ENCODE data around the gene RNU7-1.

Gene RNU7-1

GRCh38 chr12:6952121-6952862, 8.7 kb downstream of the RNU7-1 start:
- in situ Hi-C loops (cut with MboI; ENCODE audit: low sequenced_read_pairs): no loop called here

GRCh38 chr12:6952863-6953441, 9.3 kb downstream of the RNU7-1 start:
- in situ Hi-C loops (cut with MboI; ENCODE audit: low sequenced_read_pairs): no loop called here

DNA sequence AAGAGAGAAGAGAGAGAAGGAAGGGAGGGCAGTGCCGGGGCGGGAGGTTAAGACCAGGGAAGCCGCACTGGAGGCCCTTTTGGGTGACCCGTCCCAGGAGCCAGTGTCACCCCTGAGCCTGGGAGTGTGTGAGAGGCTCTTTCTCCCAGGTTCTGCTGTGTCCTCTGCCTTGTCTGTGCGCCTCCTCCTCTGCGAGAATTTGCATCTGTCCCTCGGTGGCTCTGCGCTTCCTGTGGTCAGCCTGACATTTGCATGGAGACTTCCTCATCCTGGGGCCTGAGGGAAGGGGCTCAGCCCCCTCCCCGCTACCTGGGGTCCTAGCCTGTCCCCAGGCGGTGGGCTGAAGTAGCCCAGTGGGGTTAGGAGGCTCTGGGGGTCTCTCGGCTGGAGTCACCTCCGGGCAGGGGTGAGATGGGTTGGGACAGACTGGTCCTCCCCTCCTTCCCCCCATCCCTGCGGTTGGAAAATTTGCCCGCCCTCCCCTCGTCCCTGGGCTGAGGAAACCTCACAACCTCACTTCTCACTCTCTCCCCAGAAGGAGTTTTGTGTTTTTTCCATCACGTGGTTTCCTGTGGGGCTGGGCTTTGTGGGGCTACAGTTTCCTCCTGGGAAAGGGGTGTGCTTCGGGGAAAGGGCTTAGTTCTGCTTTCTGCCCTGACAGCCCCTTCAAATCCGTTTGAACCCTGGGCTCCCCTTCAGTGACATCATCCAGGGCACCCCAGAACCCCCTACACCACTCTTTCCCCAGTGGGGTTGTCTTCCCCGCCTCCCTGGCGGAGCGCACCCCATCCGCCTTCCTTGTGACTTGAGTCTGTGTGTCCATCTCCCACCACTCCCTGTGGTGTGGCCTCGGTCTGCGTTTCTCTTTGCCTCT, 10.1 kb downstream of the RNU7-1 start:
- in situ Hi-C loops (cut with MboI; ENCODE audit: low sequenced_read_pairs): no loop called here

GRCh38 chr12:6954316-6955107, 10.9 kb downstream of the RNU7-1 start:
- in situ Hi-C loops (cut with MboI; ENCODE audit: low sequenced_read_pairs): no loop called here

- in situ Hi-C loops (cut with MboI; ENCODE audit: low sequenced_read_pairs): no loop called here
Measured at GRCh38 chr12:6955108-6956020, 11.7 kb downstream of the RNU7-1 start.

GRCh38 chr12:6956021-6956727, 12.6 kb downstream of the RNU7-1 start:
- in situ Hi-C loops (cut with MboI; ENCODE audit: low sequenced_read_pairs): no loop called here

- in situ Hi-C loops (cut with MboI; ENCODE audit: low sequenced_read_pairs): no loop called here
Measured at GRCh38 chr12:6957151-6957701, 13.6 kb downstream of the RNU7-1 start.

DNA sequence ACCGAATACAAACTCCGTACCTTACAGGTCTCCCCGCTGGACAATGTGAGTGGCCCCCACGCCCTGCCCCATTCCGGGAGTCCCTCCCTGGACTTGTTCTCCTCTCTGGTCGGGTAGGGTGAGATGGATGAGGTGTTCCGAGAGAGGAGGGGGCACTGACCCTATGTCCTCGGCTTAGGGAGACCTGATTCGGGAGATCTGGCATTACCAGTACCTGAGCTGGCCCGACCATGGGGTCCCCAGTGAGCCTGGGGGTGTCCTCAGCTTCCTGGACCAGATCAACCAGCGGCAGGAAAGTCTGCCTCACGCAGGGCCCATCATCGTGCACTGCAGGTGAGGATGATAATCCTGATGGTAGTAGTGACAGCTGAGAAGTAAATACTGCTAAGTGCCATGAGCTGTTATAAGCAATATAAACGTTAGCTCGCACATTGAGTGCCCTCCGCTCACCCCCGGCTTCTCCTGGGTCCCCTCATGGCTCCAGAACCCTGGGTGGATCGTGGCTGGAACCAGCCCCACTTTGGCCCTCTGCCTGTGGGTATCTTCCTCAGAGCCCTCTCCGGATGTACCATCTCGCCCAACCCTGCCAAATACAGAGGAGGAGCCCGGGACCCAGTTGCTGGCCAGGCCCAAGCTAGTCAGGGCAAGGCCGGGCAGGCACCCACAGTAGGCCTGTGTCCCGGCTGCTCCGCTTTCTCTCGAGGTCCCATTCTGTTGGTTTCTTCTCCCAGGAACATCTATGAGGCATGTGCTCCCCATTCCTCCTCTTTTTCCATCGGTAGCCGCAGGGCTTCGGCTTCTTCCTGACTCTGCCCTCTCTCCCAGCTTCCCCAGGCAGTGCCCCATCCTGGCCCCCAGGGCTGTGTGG, 14.4 kb downstream of the RNU7-1 start:
- in situ Hi-C loops (cut with MboI; ENCODE audit: low sequenced_read_pairs): no loop called here

DNA sequence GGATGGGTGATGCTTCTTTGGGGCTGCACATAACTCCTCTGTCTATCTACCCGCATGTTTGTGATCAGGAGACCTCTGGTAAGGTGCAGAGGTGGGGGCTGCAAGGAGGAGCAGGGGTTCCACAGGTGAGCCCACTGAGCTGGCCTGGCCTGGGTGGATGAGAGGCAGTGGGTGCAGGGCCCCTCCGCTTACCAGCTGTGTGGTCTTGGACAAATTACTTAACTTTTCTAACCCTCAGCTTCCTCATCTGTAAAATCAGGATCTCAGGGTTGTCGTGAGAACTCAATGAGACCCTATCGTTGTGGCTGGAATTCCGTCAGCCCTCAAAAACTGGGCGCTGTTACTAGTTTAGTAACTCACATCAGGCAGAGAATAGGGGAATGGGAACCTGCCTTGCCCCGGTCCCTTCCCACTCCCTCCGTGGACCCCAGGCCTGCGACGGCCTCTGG, 15.0 kb downstream of the RNU7-1 start:
- in situ Hi-C loops (cut with MboI; ENCODE audit: low sequenced_read_pairs): no loop called here

GRCh38 chr12:6959058-6959804, 15.6 kb downstream of the RNU7-1 start:
- in situ Hi-C loops (cut with MboI; ENCODE audit: low sequenced_read_pairs): no loop called here

DNA sequence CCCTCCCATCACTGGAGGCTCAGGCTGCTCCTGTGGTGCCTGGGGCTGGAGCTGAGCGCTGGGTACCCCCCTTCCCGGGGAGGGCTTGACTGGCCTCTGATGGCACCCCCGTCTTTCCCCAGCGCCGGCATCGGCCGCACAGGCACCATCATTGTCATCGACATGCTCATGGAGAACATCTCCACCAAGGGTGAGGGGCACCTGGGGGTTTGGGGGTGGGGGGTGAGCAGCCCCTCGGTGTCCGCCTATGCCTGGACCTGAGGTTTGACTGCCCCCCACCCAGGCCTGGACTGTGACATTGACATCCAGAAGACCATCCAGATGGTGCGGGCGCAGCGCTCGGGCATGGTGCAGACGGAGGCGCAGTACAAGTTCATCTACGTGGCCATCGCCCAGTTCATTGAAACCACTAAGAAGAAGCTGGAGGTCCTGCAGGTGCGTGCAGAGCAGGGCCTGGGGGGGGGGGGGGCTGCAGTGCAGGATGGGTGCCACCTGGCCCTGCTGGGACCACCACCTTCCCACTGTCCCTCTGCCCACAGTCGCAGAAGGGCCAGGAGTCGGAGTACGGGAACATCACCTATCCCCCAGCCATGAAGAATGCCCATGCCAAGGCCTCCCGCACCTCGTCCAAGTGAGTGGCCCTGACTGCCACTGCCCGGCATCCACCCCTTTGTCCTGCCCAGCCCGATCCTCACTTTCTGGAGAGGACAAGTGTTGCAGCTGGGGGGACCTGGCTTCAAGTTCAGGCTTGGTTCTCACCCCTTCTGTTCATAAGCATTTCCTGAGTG, 16.4 kb downstream of the RNU7-1 start:
- in situ Hi-C loops (cut with MboI; ENCODE audit: low sequenced_read_pairs): no loop called here

DNA sequence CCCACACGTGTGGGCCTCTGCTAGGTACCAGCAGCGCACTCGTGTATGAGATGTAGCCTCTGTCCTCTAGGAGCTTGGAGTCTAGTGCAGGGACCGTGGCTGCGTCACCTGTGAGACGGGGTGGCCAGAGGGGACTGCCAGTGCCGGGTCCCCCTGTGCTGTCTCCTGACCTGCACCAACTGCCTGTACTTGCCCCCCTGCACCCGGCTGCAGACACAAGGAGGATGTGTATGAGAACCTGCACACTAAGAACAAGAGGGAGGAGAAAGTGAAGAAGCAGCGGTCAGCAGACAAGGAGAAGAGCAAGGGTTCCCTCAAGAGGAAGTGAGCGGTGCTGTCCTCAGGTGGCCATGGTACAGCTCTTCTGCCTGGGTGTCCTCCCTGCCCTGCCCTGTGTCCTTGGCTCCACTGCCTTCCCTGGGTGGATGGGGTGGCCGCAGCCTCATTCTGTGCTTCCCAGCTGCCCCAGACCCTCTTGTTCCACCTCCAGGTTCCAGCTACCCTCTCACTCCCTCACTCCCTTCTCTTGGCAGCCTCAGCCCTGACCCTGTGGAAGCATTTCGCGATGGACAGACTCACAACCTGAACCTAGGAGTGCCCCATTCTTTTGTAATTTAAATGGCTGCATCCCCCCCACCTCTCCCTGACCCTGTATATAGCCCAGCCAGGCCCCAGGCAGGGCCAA, 17.1 kb downstream of the RNU7-1 start:
- in situ Hi-C loops (cut with MboI; ENCODE audit: low sequenced_read_pairs): no loop called here

DNA sequence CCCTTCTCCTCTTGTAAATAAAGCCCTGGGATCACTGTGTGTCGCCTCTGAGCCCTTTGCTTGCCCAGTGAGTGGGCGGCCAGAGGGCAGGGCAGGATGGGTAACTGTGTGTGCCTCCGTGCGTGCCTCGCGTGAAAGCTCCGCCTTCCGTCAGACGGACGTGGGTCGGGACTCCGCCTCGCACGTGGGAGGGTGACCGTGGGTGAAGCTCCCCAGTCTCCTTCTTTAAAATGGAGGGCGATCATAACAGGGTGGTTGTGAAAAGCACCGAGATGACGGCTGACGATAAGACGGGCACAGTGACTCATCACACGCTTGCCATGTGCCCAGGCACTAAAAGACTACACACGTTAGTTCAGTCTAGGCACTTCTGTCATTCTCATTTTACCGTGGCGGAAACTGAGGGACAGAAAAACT, 17.7 kb downstream of the RNU7-1 start:
- in situ Hi-C loops (cut with MboI; ENCODE audit: low sequenced_read_pairs): no loop called here

DNA sequence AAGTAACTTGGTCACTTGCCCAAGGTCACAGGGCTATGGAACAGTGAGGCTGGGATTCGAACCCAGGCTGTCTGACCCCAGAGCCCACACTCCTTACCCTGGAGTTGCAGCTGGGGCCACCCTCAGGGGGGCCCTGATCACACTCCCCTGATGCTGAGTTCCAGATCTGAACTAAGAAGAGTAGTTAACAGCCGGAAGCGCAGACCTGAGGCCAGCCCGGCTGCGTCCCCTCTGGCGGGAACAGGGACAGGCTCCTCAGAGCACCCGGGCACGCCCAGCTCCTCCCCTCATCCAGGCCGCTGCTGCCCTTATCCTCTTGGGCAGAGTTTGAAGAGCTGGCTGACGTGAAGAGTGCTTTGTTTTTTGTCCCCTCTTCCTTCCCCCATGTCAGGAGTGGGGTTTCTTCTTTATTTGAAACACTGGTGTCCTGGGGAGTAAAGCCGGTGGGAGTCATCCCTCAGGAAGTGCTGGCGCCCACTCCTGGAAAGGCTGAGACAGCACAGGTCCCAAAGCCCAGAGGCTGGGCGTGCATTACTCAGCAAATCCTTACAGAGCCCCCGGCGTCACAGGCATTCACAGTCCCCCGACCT, 18.2 kb downstream of the RNU7-1 start:
- in situ Hi-C loops (cut with MboI; ENCODE audit: low sequenced_read_pairs): no loop called here

DNA sequence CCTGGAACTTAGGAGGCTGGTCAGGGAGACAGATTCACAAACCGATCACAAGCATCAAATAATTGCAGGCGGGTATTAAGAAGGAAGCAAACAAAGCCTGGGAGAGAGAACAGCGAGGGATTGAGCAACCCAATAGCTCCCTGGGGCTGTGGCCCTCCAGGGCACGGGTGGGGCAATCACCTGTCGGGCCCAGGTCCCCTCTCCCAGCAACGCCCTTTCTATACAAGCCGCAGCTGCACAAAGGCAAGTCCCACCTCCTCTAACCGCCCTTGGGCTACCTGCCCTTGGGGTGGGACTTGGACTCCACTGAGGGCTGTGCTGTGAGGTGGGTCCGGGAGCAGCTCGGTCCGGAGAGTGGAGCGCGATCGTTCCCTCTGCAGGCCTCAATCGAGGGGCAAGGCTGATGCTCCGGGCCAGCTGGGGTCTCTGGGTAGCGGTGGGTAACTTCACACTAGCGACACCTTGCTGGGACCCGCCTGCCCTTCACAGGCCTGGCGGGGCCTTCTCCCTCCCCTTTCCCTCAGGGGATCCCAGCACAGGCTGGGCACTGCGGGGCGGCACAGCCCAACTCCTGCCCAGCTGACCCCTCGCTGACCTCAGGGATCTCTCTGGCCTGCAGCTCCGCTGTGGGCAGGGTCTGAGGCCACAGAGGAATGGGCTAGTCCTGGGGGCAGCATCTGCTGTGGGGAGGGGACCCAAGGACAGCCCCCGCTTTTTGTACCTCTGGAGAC, 18.8 kb downstream of the RNU7-1 start:
- in situ Hi-C loops (cut with MboI; ENCODE audit: low sequenced_read_pairs): no loop called here

All from HL-60/S4 treated with phorbol 12-myristate 13-acetate at 8.2 ng/mL for 4 days and 3 days (cell line).